Upper lobe of right lung (tissue), 1 donor: ENCODE results near the gene CACTIN. TPM values are rescaled to one million over a fixed set of nuclear protein-coding genes. Genes with fewer than 3 reads are reported as not detected.

ENCODE experiments used
- ATAC-seq: fragments of 200-7000 bp; cut with Tn5 transposase; one replicate; pipeline ENCODE4 v1.9.1; 2020; ENCODE audit warnings: mild to moderate bottlenecking, moderate library complexity
- DNase-seq: peaks from one replicate; pipeline ENCODE4 v3.0.0-alpha.2; 2020
- H3K27ac ChIP-seq: fragments of 200-600 bp; one replicate; pipeline ENCODE4 v1.8.0; 2022
- H3K27me3 ChIP-seq: fragments of 200-600 bp; one replicate; pipeline ENCODE4 v1.8.0; 2022; ENCODE audit warnings: mild to moderate bottlenecking
- H3K36me3 ChIP-seq: fragments of 200-600 bp; one replicate; pipeline ENCODE4 v1.8.0; 2022
- H3K4me1 ChIP-seq: fragments of 200-600 bp; one replicate; pipeline ENCODE4 v1.8.0; 2022
- H3K4me3 ChIP-seq: fragments of 200-600 bp; one replicate; pipeline ENCODE4 v1.8.0; 2022; ENCODE audit warnings: mild to moderate bottlenecking
- H3K9me3 ChIP-seq: fragments of 200-600 bp; one replicate; pipeline ENCODE4 v1.8.0; 2022
- CTCF ChIP-seq: fragments of 200-600 bp; IDR thresholded peaks from one replicate; pipeline ENCODE4 v1.8.0; 2022; ENCODE audit warnings: antibody characterized with exemption
- intact Hi-C: fragments of 100-400 bp; cut with DNase I; formaldehyde crosslinking; loops from one replicate; pipeline ENCODE4 v1.11.0; 2022
- total RNA-seq: library from RNA; stranded (reverse); fragmentation: NEBNext Ultra II Directional; extraction: Animal tissue kit (Norgen Biotek cat#: 25700); gene quantifications from one replicate; pipeline ENCODE4 v1.2.1, GENCODE V29; 2021
- donor health status: DM: no; HTN: yes; CAD: no; lungs with severe emphysema.

CACTIN gene
- total RNA-seq, 1 donor from 2014 or later: 24.3 TPM

- TF ChIP-seq CTCF: peak; percentile 88
- intact Hi-C loops: loop anchor here (10.0 kb wide), 1 partner anchor 73 kb away; no protein-coding TSS in a partner anchor
- peak; percentile 81 for ATAC-seq
- Histone ChIP-seq H3K4me1 (no peaks in the 10 kb centered on the region), H3K27ac (no peak overlapping the region), H3K27me3 (no peaks in the 10 kb centered on the region), H3K36me3 (peaks cover 34% of the 10 kb centered on the region), H3K9me3 (no peaks in the 10 kb centered on the region), H3K4me3 (no peak overlapping the region)
- DNase-seq: peak; percentile 80
Observed at GRCh38 chr19:3618144-3618810, 8.3 kb downstream of the CACTIN start.

- Histone ChIP-seq H3K9me3 (no peaks in the 10 kb centered on the region), H3K27me3 (no peaks in the 10 kb centered on the region), H3K4me3 (no peak overlapping the region), H3K4me1 (no peaks in the 10 kb centered on the region), H3K36me3 (peaks cover 37% of the 10 kb centered on the region), H3K27ac (no peak overlapping the region)
- no peak for ATAC-seq
- intact Hi-C loops: loop anchor here (10.0 kb wide), 1 partner anchor 73 kb away; no protein-coding TSS in a partner anchor
- no peak for TF ChIP-seq CTCF
- no peak for DNase-seq
Observed at GRCh38 chr19:3617463-3617862, 9.1 kb downstream of the CACTIN start.

- H3K27me3 ChIP-seq: no peaks in the 10 kb centered on the region
- no peak overlapping the region for H3K27ac ChIP-seq
- TF ChIP-seq CTCF: no peak
- H3K4me3 ChIP-seq: no peak overlapping the region
- ATAC-seq: no peak
- intact Hi-C loops: loop anchor here (10.0 kb wide), 1 partner anchor 71 kb away; no protein-coding TSS in a partner anchor
- no peak for DNase-seq
- H3K9me3 ChIP-seq: no peaks in the 10 kb centered on the region
- no peaks in the 10 kb centered on the region for H3K4me1 ChIP-seq
- peaks cover 39% of the 10 kb centered on the region for H3K36me3 ChIP-seq
Observed at GRCh38 chr19:3615524-3616135, 11.0 kb downstream of the CACTIN start.

- H3K36me3 ChIP-seq: peaks cover 34% of the 10 kb centered on the region
- DNase-seq (no peak), ATAC-seq (no peak)
- no peaks in the 10 kb centered on the region for H3K27me3 ChIP-seq
- TF ChIP-seq CTCF: no peak
- H3K4me3 ChIP-seq: no peak overlapping the region
- no peak overlapping the region for H3K27ac ChIP-seq
- no peaks in the 10 kb centered on the region for H3K9me3 ChIP-seq
- H3K4me1 ChIP-seq: no peaks in the 10 kb centered on the region
- intact Hi-C loops: loop anchor here (10.0 kb wide), 1 partner anchor 70 kb away; no protein-coding TSS in a partner anchor
Observed at GRCh38 chr19:3614858-3615505, 11.6 kb downstream of the CACTIN start.

GRCh38 chr19:3613818-3614661, 12.6 kb downstream of the CACTIN start:
- peaks cover 30% of the 10 kb centered on the region for H3K36me3 ChIP-seq
- no peak for DNase-seq
- TF ChIP-seq CTCF: no peak
- H3K9me3 ChIP-seq: no peaks in the 10 kb centered on the region
- no peak overlapping the region for H3K4me3 ChIP-seq
- H3K4me1 ChIP-seq: peaks cover 4% of the 10 kb centered on the region
- intact Hi-C loops: loop anchor here (10.0 kb wide), 1 partner anchor 69 kb away; no protein-coding TSS in a partner anchor
- no peaks in the 10 kb centered on the region for H3K27me3 ChIP-seq
- no peak overlapping the region for H3K27ac ChIP-seq
- no peak for ATAC-seq
